Skin of body (tissue), 2 donors: ENCODE measurements around the gene TRMT61A. TPM values are rescaled to one million over a fixed set of nuclear protein-coding genes. Genes with fewer than 3 reads are reported as not detected.
"Not testable (repeated sequence)": the region's sequence is repeated elsewhere in the genome, so short reads cannot be mapped to it uniquely, and the experiment has no call there.

ENCODE experiments used
- DNase-seq: peaks from one replicate; lab custom pipeline; 2025; lab: John Stamatoyannopoulos, UW
- total RNA-seq: library from RNA; depleted of rRNA; stranded (reverse); fragments of >200 nt; gene quantifications from one replicate; pipeline ENCODE4 v1.2.3, GENCODE V29; 2014

Gene TRMT61A
- total RNA-seq, 1 donor from 2014 or later: 5.8 TPM

DNA sequence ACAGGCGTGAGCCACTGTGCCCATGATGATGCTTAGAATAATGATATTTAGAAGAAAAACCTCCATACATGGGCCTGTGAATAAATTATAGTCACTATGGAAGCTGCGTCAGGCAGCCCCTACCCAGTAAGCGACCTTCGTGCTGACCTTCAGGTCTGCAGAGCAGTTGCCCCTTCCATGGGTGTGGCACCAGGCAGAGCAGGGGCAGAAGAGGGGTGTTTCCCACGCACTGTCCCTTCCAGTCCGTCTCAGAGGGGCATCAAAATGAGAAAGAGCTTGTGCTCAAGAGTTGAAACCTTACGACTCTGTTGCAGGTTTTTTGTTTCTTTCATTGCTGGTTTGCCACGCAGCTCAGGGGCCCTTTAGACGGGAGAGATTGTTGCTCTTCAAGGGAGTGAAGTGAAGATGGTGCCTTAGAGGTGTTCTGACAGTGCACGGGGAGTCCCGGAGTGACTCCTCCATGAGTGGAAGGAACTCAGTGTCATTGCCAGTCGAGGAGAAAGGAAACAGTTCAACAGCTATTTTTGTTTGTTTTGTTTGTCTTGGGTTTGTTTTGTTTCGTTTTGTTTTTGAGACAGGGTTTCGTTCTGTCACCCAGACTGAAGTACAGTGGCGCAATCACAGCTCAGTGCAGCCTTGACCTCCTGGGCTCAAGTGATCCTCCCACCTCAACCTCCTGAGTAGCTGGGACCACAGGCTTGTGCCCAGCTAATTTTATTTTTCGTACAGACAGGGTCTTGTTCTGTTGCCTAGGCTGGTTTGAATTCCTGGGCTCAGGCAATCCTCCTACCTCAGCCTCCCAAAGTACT is 20.3 kb upstream of the TRMT61A start:
- DNase-seq: no peak

DNA sequence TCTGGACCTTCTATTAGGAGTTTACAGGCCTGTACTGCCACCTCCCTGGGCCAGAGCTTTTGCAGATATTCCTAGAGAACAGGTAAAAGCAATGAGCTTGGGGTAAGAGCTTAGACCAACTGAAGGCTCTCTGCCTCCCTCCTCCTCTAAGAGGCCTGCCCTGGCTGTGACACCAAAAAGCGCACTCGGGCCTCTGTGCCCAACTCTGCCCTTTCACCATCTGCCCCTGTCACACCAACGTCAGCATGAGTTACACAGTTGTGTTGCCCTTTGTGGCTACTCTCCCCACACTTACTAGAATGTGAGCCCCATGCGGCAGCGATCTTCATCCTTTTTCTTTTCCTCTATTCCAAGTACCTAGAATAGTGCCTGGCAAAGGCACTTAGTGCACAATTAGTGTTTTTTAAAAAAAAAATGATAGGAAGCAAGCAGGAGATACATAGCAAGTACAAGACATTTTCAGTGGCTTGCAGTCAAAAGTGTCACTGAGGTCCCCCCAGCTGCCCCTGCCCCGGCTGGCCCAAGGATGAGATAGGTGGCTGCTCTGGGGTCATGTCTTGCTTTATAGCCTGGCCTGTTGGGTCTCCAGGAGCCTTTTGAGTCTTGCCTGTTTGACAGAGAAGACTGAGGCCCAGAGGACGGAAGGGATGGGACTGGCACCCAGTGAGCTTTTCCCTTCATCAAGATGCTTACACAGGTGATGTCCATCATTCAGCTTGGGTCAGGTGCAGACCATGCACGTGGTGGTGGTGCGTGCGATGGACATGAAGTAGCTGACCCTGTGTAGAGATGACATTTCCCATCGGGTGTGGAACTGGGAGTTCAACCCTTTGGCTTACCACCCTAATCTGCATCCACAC is 18.9 kb upstream of the TRMT61A start:
- no peak for DNase-seq

DNA sequence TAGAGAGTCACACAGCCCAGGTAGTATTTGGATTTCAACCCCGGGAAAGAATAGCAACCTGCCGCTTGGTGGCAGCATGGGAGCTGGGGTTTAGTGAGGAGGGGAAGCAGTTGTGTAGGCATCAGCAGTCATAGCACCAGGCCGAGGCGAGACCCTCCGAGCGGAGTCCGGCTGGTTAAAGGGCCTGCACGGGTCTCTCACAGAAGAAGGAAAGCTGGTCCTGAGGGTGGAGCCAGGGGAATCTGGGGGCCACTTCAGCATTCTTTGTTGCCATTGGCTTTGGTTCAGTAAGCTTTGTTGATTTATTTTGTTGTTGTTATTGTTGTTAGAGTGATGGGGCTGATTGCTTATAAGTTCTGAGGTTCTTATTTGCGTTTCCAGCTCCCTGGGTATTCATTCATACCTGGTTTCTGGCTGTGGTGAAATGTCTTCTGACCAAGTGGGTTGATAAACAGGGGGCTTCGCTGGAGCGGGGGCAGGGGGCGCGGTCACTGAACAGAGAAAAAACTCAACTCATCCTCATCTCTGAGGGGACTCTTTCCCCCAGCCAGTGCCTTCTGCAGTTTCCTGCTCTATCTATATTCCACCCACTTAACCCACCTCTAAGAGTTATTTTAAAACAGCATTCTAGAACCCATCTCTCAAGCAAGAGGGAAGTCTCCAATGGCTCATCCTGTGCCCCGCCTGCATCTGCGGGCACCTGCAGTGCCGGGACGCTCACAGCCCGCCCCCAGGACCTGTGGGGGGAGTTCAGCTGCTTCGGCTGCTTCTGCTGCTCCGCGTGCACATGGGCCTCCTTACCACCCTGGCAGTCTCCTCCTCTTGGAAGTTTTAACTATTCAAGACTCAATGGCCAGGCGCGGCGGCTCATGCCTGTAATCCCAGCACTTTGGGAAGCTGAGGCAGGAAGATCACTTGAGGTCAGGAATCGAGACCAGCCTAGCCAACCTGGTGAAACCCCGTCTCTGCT is 18.0 kb upstream of the TRMT61A start:
- DNase-seq: no peak

GRCh38 chr14:103512180-103512579 is 16.8 kb upstream of the TRMT61A start:
- DNase-seq: not testable (repeated sequence)

- DNase-seq: peak; percentile 45
Measured at GRCh38 chr14:103512701-103513611, 16.0 kb upstream of the TRMT61A start.

DNA sequence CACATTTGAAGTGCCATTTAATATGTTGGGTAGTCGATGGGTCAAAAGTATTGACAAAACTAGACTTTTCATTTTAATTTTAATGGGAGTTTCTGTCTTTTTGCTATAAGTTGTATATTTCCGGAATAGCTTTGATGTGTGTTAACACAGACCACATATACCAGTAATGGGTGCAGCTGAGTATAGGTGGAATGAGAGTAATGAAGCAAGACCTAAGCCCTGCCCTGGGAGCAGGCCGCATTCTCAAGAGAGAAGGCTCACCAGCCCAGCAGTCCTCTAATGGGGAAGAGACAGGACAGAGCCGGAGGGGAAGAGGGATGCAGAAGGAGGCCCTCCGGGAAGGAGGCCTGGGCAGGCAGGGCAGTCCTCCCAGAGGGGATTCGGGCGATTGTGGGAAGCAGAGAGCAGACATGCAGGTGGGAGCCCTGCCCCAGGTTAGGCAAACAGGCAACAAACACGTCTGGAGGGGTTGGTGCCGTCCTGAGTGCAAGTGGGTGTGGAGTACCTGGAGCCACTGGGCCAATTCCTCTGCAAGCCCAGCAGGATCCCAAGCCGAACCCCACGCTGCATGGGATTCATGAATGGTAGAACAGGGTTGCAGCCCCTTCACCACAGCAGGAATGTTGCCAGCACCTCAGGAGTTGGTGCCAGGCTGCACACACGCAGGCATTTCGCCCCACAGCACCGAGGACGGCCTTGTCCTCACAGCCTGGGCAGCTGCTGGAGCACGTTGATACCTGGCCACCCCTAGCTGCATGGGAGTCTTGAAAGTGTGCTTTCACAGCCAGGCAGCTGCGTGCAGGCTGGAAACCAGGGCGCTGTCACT is 14.2 kb upstream of the TRMT61A start:
- DNase-seq: no peak

GRCh38 chr14:103516426-103517173 is 12.4 kb upstream of the TRMT61A start:
- no peak for DNase-seq

GRCh38 chr14:103517174-103517566 is 11.8 kb upstream of the TRMT61A start:
- DNase-seq: no peak

GRCh38 chr14:103517721-103518421 is 11.1 kb upstream of the TRMT61A start:
- no peak for DNase-seq

DNA sequence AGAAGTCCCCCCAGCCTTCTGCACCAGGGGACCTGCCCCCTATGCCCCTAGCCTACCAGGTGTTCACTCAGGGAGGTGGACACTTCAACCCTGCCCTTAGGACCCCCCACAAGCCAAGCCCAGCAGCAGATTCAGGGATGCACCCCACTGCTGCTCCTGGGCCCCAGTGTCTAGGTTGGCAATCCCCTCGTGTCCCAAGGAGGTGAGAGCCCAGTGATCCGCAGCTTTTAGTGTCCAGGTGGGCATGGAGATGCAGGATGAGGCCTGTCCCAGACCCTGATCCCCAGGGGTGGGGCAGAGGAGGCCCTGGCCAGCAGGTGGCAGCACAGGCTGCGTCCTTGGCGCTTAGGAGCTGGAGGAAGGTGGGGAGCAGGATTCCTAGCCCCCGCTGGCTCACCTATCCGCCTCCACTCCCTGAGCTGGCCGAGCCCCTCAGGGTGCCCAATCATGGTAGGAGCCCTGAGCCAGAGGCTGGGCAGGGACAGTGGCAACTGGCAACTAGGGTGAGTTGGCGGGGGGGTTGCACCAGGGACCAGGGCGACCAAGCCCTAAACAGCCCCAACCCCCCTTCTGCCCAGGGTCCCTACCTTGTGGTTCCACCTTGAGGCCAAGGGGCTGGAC is 10.5 kb upstream of the TRMT61A start:
- DNase-seq: no peak

- DNase-seq: no peak
Measured at GRCh38 chr14:103519043-103519836, 9.8 kb upstream of the TRMT61A start.

DNA sequence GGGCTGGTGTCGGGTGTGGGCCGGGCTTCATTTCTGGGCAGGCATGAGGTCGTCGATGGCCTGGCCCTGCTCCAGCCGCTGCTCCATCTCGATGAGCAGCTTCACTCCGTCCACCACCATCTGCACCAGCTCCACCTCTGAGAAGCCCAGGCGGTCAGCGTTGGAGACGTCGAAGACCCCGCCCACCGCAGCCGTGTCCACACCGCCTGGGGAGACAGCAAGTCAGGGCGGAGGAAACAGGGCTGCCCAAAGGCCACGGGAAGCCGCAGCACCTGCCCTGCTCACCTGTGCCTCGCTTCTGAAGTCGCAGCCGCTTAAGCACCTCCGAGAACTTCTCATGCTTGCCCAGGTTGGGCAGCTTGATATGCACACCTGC is 9.2 kb upstream of the TRMT61A start:
- DNase-seq: no peak

- DNase-seq: no peak
Measured at GRCh38 chr14:103520269-103520656, 8.7 kb upstream of the TRMT61A start.

DNA sequence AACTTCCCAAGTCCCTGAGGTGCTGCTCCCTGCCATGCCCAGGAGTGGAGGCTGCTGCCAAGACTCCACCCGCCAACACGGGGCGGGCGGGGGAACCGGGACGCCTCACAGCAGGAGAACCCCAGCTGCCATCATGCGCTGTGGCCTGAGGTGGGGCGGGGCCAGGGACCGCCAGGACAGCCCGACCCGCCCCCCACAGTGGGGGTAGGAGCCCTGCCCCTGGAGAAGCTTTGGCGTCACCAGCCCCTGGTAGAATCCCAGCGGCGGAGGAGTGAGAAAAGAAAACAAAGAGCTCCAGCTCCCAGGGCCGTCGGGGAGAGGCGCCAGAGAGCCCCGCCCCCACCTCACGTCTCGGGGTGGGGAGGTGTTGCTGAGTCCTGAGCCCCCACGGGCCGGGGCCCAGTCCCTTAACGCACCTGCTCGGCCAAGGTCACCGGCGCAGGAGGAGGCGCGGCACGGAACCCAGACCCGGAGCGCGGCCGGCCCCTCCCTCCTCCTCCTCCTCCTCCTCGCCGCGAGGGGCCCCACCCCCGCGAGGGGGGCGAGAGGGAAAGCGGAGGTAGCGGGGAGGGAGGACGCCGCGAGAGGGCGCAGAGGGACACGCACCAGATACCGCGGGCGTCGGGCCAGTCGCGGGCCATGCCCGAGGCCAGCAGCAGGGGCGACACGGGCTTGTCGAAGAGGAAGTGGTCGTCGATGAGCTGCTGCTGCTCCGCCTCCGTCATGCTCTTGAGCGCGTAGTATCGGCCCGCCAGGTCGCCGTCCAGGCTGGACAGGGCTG is 8.1 kb upstream of the TRMT61A start:
- peak; percentile 35 for DNase-seq

- no peak for DNase-seq
Measured at GRCh38 chr14:103521438-103521950, 7.5 kb upstream of the TRMT61A start.
